BLaER1 treated with 17β-estradiol and CSF1 and Interleukin-3, amounts not matched to agents 10 nM and 100 nM (cell line): ENCODE measurements around the gene BNIP5.

Experiments
- H3K27ac ChIP-seq, 11 experiments: shearing (Covaris generic); formaldehyde crosslinking; 2 replicates each; pipeline ENCODE4 v1.8.1; 2022
- H3K27me3 ChIP-seq, 11 experiments: shearing (Covaris generic); formaldehyde crosslinking; 2 replicates each; pipeline ENCODE4 v1.8.1; 2022
- H3K36me3 ChIP-seq, 11 experiments: shearing (Covaris generic); formaldehyde crosslinking; 2 replicates each; pipeline ENCODE4 v1.8.1; 2022
- H3K4me1 ChIP-seq, 10 experiments: shearing (Covaris generic); formaldehyde crosslinking; 2 replicates each; pipeline ENCODE4 v1.8.1; 2022
- H3K4me2 ChIP-seq, 11 experiments: shearing (Covaris generic); formaldehyde crosslinking; 2 replicates each; pipeline ENCODE4 v1.8.1; 2022
- H3K4me3 ChIP-seq, 10 experiments: shearing (Covaris generic); formaldehyde crosslinking; 2 replicates each; pipeline ENCODE4 v1.8.1; 2022
- H3K9ac ChIP-seq, 11 experiments: shearing (Covaris generic); formaldehyde crosslinking; 2 replicates each; pipeline ENCODE4 v1.8.1; 2022
- H3K9me3 ChIP-seq, 11 experiments: shearing (Covaris generic); formaldehyde crosslinking; replicated peaks in 1 of 11; 2 replicates each; pipeline ENCODE4 v1.8.1; 2022
- H4K20me1 ChIP-seq, 11 experiments: shearing (Covaris generic); formaldehyde crosslinking; 2 replicates each; pipeline ENCODE4 v1.8.1; 2022
- Cebpa-rat ChIP-seq, 11 experiments: shearing (Covaris generic); IDR thresholded peaks; 2 replicates each; pipeline ENCODE4 v1.8.1; 2022

BNIP5 gene

GRCh38 chr6:36268478-36269275, 68.0 kb downstream of the BNIP5 start:
- Histone ChIP-seq H3K4me2 (no peak overlapping the region), H4K20me1 (no peaks in the 10 kb centered on the region), H3K27ac (no peak overlapping the region), H3K36me3 (no peaks in the 10 kb centered on the region; a peak in 1 of 22 replicates), H3K4me3 (no peak overlapping the region), H3K9ac (no peak overlapping the region), H3K4me1 (peaks cover 0 to 10% (median 7%) of the 10 kb centered on the region in 10 experiments; a peak in 8 of 20 replicates), H3K27me3 (no peaks in the 10 kb centered on the region), H3K9me3 (peaks cover 11 to 18% (median 14%) of the 10 kb centered on the region in 11 experiments)
- no peak for TF ChIP-seq Cebpa-rat (IDR thresholded peaks at IDR 0.05)

GRCh38 chr6:36267731-36268477, 68.8 kb downstream of the BNIP5 start:
- Histone ChIP-seq H3K9ac (no peak overlapping the region), H4K20me1 (no peaks in the 10 kb centered on the region), H3K4me3 (no peak overlapping the region), H3K27ac (no peak overlapping the region), H3K36me3 (no peaks in the 10 kb centered on the region; a peak in 1 of 22 replicates), H3K4me1 (peaks cover 0 to 10% (median 7%) of the 10 kb centered on the region in 10 experiments; a peak in 8 of 20 replicates), H3K27me3 (no peaks in the 10 kb centered on the region), H3K4me2 (no peak overlapping the region), H3K9me3 (peaks cover 11 to 18% (median 14%) of the 10 kb centered on the region in 11 experiments)
- no peak for TF ChIP-seq Cebpa-rat (IDR thresholded peaks at IDR 0.05)

GRCh38 chr6:36266913-36267644, 69.6 kb downstream of the BNIP5 start:
- TF ChIP-seq Cebpa-rat (IDR thresholded peaks at IDR 0.05) = no peak
- peaks cover 0 to 10% (median 7%) of the 10 kb centered on the region in 10 experiments; a peak in 8 of 20 replicates for H3K4me1 ChIP-seq
- H3K9me3 ChIP-seq = peaks cover 11 to 18% (median 14%) of the 10 kb centered on the region in 11 experiments
- H4K20me1 ChIP-seq = no peaks in the 10 kb centered on the region
- H3K4me2 ChIP-seq = no peak overlapping the region
- H3K27ac ChIP-seq = no peak overlapping the region
- no peak overlapping the region for H3K4me3 ChIP-seq
- no peaks in the 10 kb centered on the region; a peak in 1 of 22 replicates for H3K36me3 ChIP-seq
- H3K9ac ChIP-seq = no peak overlapping the region
- no peaks in the 10 kb centered on the region for H3K27me3 ChIP-seq
